DOHH2 (cell line): ENCODE measurements around the gene TSHZ2.

Source experiments
- EZH2phosphoT487 ChIP-seq: fragments of 200-600 bp; sonication (generic); IDR thresholded peaks from 2 replicates; pipeline ENCODE4 v1.6.1; 2017; ENCODE audit warnings: borderline replicate concordance, mild to moderate bottlenecking, antibody characterized with exemption, low read length, moderate library complexity, mixed read lengths
- TF ChIP-seq, protein P1 (sequence below): fragments of 200-600 bp; sonication (generic); IDR thresholded peaks from one replicate; pipeline ENCODE4 v1.5.1; 2014; ENCODE audit warnings: antibody characterized with exemption, mild to moderate bottlenecking, low read depth, low read length; ENCODE audit not compliant: poor library complexity, severe bottlenecking

DNA sequence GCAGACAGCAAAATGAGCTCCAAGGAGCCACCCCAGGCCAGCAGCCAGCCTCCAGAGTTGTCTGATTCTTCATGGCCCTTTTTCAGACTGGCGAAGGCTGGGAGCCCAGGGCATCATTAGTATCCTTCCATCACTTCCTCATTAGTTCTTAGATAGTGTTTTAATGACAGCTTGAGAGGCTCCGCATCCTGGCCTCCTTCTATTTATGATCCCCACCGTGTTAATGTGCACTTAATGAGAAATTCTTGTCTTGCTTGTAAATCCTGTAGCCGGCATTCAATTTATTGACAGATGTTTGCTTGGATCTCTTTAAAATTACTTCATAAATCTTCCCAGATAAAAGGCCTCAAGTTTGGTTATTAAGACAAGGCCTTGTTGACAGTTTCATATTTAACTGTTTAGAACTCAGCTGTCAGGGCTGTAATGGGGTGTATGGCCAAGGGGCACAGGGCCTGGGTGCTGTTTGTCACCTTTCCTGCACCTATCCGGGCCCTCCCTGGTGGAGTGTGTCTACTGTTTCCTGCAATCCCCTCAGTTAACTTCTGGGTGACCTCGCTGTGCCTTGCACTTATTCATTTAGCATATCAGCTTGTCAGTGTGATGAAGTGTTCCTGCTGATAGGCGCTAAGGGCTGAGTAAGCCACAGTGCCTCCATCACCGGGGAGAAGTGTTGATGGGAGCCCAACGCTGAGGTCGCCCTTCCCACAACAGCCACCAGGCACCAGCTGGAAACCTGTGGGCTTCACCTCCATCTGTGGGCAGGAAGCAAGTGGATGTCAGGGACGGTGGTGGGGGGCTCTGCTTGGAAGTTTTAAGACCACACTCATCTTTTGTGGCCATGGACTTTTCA is 169.3 kb downstream of the TSHZ2 start:
- TF ChIP-seq, protein P1, sequence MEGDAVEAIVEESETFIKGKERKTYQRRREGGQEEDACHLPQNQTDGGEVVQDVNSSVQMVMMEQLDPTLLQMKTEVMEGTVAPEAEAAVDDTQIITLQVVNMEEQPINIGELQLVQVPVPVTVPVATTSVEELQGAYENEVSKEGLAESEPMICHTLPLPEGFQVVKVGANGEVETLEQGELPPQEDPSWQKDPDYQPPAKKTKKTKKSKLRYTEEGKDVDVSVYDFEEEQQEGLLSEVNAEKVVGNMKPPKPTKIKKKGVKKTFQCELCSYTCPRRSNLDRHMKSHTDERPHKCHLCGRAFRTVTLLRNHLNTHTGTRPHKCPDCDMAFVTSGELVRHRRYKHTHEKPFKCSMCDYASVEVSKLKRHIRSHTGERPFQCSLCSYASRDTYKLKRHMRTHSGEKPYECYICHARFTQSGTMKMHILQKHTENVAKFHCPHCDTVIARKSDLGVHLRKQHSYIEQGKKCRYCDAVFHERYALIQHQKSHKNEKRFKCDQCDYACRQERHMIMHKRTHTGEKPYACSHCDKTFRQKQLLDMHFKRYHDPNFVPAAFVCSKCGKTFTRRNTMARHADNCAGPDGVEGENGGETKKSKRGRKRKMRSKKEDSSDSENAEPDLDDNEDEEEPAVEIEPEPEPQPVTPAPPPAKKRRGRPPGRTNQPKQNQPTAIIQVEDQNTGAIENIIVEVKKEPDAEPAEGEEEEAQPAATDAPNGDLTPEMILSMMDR = no peak
- TF ChIP-seq EZH2phosphoT487 = no peak
